ENCODE measurements around the gene PHOX2A. TPM values are rescaled to one million over a fixed set of nuclear protein-coding genes. Genes with fewer than 3 reads are reported as not detected.

Gene PHOX2A
- total RNA-seq, 1 experiment from 2014 or later: 1.6 TPM

DNA sequence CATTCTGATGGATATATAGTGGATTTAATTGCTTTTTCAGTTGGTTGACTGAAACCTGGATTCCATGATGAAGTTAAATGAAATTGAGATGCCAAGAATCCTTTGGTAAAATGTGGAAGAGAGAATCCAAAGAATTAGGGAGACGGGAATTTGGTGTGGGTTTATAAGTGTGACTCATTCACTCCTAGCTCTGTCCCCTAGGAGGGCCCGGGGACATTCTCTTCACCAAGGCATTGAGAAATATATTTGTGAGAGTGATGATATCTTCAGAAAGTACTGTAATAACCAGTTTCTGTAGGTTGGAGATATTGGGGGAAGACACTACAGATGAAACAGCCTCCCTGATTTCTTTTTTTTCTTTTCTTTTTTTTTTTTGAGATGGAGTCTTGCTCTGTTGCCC lies 13.6 kb upstream of the PHOX2A start:
- no peak overlapping the region for H3K4me3 Mint-ChIP-seq

GRCh38 chr11:72254299-72254993 lies 10.5 kb upstream of the PHOX2A start:
- POLR2A ChIA-PET: no interaction called here
- DNase-seq (ENCODE audit: low spot score) (no peak), ATAC-seq (no peak)

More for the DNA sequence above, 13.6 kb upstream of the PHOX2A start:
- ChIA-PET POLR2A (no interaction called here), CTCF (no interaction called here)
- H3K9me3 Mint-ChIP-seq: peaks cover 25% of the 10 kb centered on the region
- peaks cover 26% of the 10 kb centered on the region for H3K27me3 Mint-ChIP-seq (ENCODE audit: low read depth)
- peaks cover 10% of the 10 kb centered on the region for H3K36me3 Mint-ChIP-seq
- ATAC-seq (no peak), DNase-seq (ENCODE audit: low spot score) (no peak)
- H3K27ac Mint-ChIP-seq: no peak overlapping the region
- peaks cover 11% of the 10 kb centered on the region for H3K4me1 Mint-ChIP-seq
- TF ChIP-seq STAT6 (CRISPR knock-in tag; conservative IDR thresholded peaks at IDR 0.05; ENCODE audit: low read depth) (no peak), ATF3 (CRISPR knock-in tag; conservative IDR thresholded peaks at IDR 0.05) (no peak), GRHL2 (CRISPR knock-in tag; IDR thresholded peaks at IDR 0.05; ENCODE audit: insufficient replicate concordance, severe bottlenecking) (no peak), ZSCAN18 (CRISPR knock-in tag; IDR thresholded peaks at IDR 0.05) (no peak), PRRX2 (CRISPR knock-in tag; IDR thresholded peaks at IDR 0.05) (no peak), TEAD4 (CRISPR knock-in tag; IDR thresholded peaks at IDR 0.05) (no peak), ZNF121 (CRISPR knock-in tag; IDR thresholded peaks at IDR 0.05) (no peak)
- TF ChIP-seq, protein P1, sequence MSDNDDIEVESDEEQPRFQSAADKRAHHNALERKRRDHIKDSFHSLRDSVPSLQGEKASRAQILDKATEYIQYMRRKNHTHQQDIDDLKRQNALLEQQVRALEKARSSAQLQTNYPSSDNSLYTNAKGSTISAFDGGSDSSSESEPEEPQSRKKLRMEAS (CRISPR knock-in tag; IDR thresholded peaks at IDR 0.05): no peak

More at GRCh38 chr11:72254299-72254993, 10.5 kb upstream of the PHOX2A start:
- no peaks in the 10 kb centered on the region for H3K4me1 Mint-ChIP-seq
- no peak overlapping the region for H3K27ac Mint-ChIP-seq
- H3K27me3 Mint-ChIP-seq (ENCODE audit: low read depth): peaks cover 48% of the 10 kb centered on the region
- peaks cover 10% of the 10 kb centered on the region for H3K36me3 Mint-ChIP-seq
- CTCF ChIA-PET: interaction anchor here (1.3 kb wide), 1 partner anchor 177 kb away, joined by 7 read pairs; no protein-coding TSS in a partner anchor
- H3K4me3 Mint-ChIP-seq: no peak overlapping the region
- TF ChIP-seq, protein P2, sequence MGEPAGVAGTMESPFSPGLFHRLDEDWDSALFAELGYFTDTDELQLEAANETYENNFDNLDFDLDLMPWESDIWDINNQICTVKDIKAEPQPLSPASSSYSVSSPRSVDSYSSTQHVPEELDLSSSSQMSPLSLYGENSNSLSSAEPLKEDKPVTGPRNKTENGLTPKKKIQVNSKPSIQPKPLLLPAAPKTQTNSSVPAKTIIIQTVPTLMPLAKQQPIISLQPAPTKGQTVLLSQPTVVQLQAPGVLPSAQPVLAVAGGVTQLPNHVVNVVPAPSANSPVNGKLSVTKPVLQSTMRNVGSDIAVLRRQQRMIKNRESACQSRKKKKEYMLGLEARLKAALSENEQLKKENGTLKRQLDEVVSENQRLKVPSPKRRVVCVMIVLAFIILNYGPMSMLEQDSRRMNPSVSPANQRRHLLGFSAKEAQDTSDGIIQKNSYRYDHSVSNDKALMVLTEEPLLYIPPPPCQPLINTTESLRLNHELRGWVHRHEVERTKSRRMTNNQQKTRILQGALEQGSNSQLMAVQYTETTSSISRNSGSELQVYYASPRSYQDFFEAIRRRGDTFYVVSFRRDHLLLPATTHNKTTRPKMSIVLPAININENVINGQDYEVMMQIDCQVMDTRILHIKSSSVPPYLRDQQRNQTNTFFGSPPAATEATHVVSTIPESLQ (CRISPR knock-in tag; IDR thresholded peaks at IDR 0.05): no peak
- TF ChIP-seq ZMAT4 (CRISPR knock-in tag; IDR thresholded peaks at IDR 0.05) (no peak), TEAD1 (CRISPR knock-in tag; IDR thresholded peaks at IDR 0.05) (no peak), FOXP1 (CRISPR knock-in tag; IDR thresholded peaks at IDR 0.05; ENCODE audit: borderline replicate concordance) (no peak), JUN (CRISPR knock-in tag; IDR thresholded peaks at IDR 0.05) (no peak)
- TF ChIP-seq, protein P3, sequence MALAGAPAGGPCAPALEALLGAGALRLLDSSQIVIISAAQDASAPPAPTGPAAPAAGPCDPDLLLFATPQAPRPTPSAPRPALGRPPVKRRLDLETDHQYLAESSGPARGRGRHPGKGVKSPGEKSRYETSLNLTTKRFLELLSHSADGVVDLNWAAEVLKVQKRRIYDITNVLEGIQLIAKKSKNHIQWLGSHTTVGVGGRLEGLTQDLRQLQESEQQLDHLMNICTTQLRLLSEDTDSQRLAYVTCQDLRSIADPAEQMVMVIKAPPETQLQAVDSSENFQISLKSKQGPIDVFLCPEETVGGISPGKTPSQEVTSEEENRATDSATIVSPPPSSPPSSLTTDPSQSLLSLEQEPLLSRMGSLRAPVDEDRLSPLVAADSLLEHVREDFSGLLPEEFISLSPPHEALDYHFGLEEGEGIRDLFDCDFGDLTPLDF (CRISPR knock-in tag; IDR thresholded peaks at IDR 0.05): no peak
- peaks cover 25% of the 10 kb centered on the region for H3K9me3 Mint-ChIP-seq

All from WTC11 (cell line).